SK-N-SH (cell line): Measurements from ENCODE around the gene KRT81. TPM values are rescaled to one million over a fixed set of nuclear protein-coding genes. Genes with fewer than 3 reads are reported as not detected.

ENCODE experiments used
- CTCF ChIA-PET: fragments of 300-600, 350-600 bp; formaldehyde crosslinking; extraction: SDS; loops from one replicate; lab custom pipeline; 2021; lab: Yijun Ruan, JAX
- POLR2A ChIA-PET: fragments of 350-600 bp; sonication (Branson Sonifier 250); formaldehyde crosslinking; extraction: SDS; loops from one replicate; lab custom pipeline; 2020; ENCODE audit warnings: antibody characterized with exemption, inconsistent platforms; lab: Yijun Ruan, JAX
- DNase-seq: peaks from one replicate; pipeline ENCODE4 v3.0.0; 2012
- H2AFZ ChIP-seq: fragments of 200-600 bp; sonication (generic); 2 replicates; pipeline ENCODE4 v1.8.1; 2016; ENCODE audit warnings: antibody characterized with exemption, mild to moderate bottlenecking, low read depth
- H3F3A ChIP-seq: fragments of 200-600 bp; sonication (generic); replicated peaks from 2 replicates; pipeline ENCODE3; 2016; ENCODE audit warnings: antibody characterized with exemption, mild to moderate bottlenecking; ENCODE audit not compliant: insufficient read depth
- H3K27ac ChIP-seq, 2 experiments: fragments of 200-500 bp in 1 of 2; fragments of 200-600 bp in 1 of 2; sonication (Bioruptor generic) in 1 of 2; sonication (generic), shearing (Covaris generic) in 1 of 2; 2 replicates each; pipeline versions ENCODE4 v1.5.1 to v1.6.1; 2014 to 2016; ENCODE audit warnings: low read depth in 2 of 2, inconsistent platforms in 1 of 2, low read length in 1 of 2, mild to moderate bottlenecking in 1 of 2, mixed read lengths in 1 of 2
- H3K27me3 ChIP-seq: fragments of 200-600 bp; sonication (generic), shearing (Covaris generic); 2 replicates; pipeline ENCODE4 v1.6.1; 2016; ENCODE audit warnings: mixed run types; ENCODE audit not compliant: insufficient read depth
- H3K36me3 ChIP-seq, 2 experiments: fragments of 200-500 bp in 1 of 2; fragments of 200-600 bp in 1 of 2; sonication (Bioruptor generic) in 1 of 2; sonication (generic) in 1 of 2; replicated peaks in 1 of 2; 2 replicates each; pipeline versions ENCODE3 to v1.5.1; 2014 to 2016; ENCODE audit warnings: low read length in 1 of 2, mild to moderate bottlenecking in 1 of 2; ENCODE audit not compliant: insufficient read depth in 2 of 2, control insufficient read depth in 1 of 2
- H3K4me1 ChIP-seq, 2 experiments: fragments of 200-500 bp in 1 of 2; fragments of 200-600 bp in 1 of 2; sonication (Bioruptor generic) in 1 of 2; sonication (generic), shearing (Covaris generic) in 1 of 2; 2 replicates each; pipeline versions ENCODE4 v1.5.1 to v1.6.1; 2014 to 2016; ENCODE audit warnings: low read depth in 1 of 2, low read length in 1 of 2, mixed run types in 1 of 2; ENCODE audit not compliant: insufficient read depth in 2 of 2, control insufficient read depth in 1 of 2
- H3K4me2 ChIP-seq: fragments of 200-600 bp; sonication (generic), shearing (Covaris generic); 2 replicates; pipeline ENCODE4 v1.6.1; 2017; ENCODE audit warnings: mixed run types
- H3K4me3 ChIP-seq, 2 experiments: fragments of 200-500 bp in 1 of 2; fragments of 200-600 bp in 1 of 2; sonication (Bioruptor generic) in 1 of 2; sonication (generic), shearing (Covaris generic) in 1 of 2; 2 replicates each; pipeline versions ENCODE4 v1.5.1 to v1.8.1; 2014 to 2016; ENCODE audit warnings: low read depth in 2 of 2, inconsistent platforms in 1 of 2, low read length in 1 of 2, mild to moderate bottlenecking in 1 of 2, mixed read lengths in 1 of 2, moderate library complexity in 1 of 2
- H3K79me2 ChIP-seq: fragments of 200-600 bp; sonication (generic); 2 replicates; pipeline ENCODE4 v1.8.1; 2017; ENCODE audit warnings: mild to moderate bottlenecking; ENCODE audit not compliant: insufficient read depth
- H3K9ac ChIP-seq: fragments of 200-600 bp; sonication (generic); 2 replicates; pipeline ENCODE4 v1.6.1; 2017; ENCODE audit warnings: mixed run types
- H3K9me2 ChIP-seq: fragments of 200-600 bp; sonication (generic); 2 replicates; pipeline ENCODE4 v1.6.1; 2017; ENCODE audit warnings: mixed run types
- H3K9me3 ChIP-seq: fragments of 200-600 bp; sonication (generic); 2 replicates; pipeline ENCODE4 v1.6.1; 2017; ENCODE audit warnings: mixed run types, mild to moderate bottlenecking, moderate library complexity
- H4K20me1 ChIP-seq: fragments of 200-600 bp; sonication (generic); 2 replicates; pipeline ENCODE4 v1.6.1; 2017; ENCODE audit warnings: mild to moderate bottlenecking, mixed run types; ENCODE audit not compliant: insufficient read depth
- CHD2 ChIP-seq: fragments of 150-350 bp; IDR thresholded peaks from 2 replicates; pipeline ENCODE4 v1.6.1; 2018; ENCODE audit warnings: low read length; ENCODE audit not compliant: partially characterized antibody
- CTCF ChIP-seq: fragments of 200-600 bp; sonication (generic); IDR thresholded peaks from 2 replicates; pipeline ENCODE4 v1.6.1; 2017; ENCODE audit warnings: antibody characterized with exemption, mild to moderate bottlenecking, moderate library complexity
- FOSL2 ChIP-seq: IDR thresholded peaks from 2 replicates; pipeline ENCODE4 v1.4.0; 2012; ENCODE audit warnings: low read depth, mild to moderate bottlenecking, moderate library complexity, borderline replicate concordance
- FOXM1 ChIP-seq: IDR thresholded peaks from 2 replicates; pipeline ENCODE4 v1.4.0; 2012; ENCODE audit warnings: low read depth, mild to moderate bottlenecking
- GATA2 ChIP-seq: sonication (generic); formaldehyde crosslinking; IDR thresholded peaks from 2 replicates; pipeline ENCODE4 v1.5.0; 2020; ENCODE audit warnings: mild to moderate bottlenecking, missing genetic modification reagents
- JUND ChIP-seq: IDR thresholded peaks from 2 replicates; pipeline ENCODE4 v1.4.0; 2012
- NFIC ChIP-seq: IDR thresholded peaks from 2 replicates; pipeline ENCODE4 v1.4.0; 2012; ENCODE audit warnings: borderline replicate concordance
- NRF1 ChIP-seq: IDR thresholded peaks from 2 replicates; pipeline ENCODE4 v1.6.1; 2012; ENCODE audit warnings: low read depth, mild to moderate bottlenecking, low read length
- POLR2AphosphoS5 ChIP-seq: IDR thresholded peaks from 2 replicates; pipeline ENCODE4 v1.6.1; 2012; ENCODE audit warnings: low read depth, low read length
- RAD21 ChIP-seq: IDR thresholded peaks from 2 replicates; pipeline ENCODE4 v1.6.1; 2012; ENCODE audit warnings: mild to moderate bottlenecking, low read length
- RCOR1 ChIP-seq: fragments of 150-350 bp; IDR thresholded peaks from 2 replicates; pipeline ENCODE4 v1.6.1; 2017; ENCODE audit warnings: antibody characterized with exemption, low read length
- REST ChIP-seq: IDR thresholded peaks from 2 replicates; pipeline ENCODE4 v1.6.1; 2012; ENCODE audit warnings: mild to moderate bottlenecking, low read depth, low read length, moderate library complexity
- RXRA ChIP-seq: IDR thresholded peaks from 2 replicates; pipeline ENCODE4 v1.4.0; 2012; ENCODE audit warnings: low read depth, mild to moderate bottlenecking, borderline replicate concordance
- SMC3 ChIP-seq: IDR thresholded peaks from 2 replicates; pipeline ENCODE4 v1.6.1; 2012; ENCODE audit warnings: low read depth, low read length, improper control_type of control experiment
- TAF1 ChIP-seq: IDR thresholded peaks from 2 replicates; pipeline ENCODE4 v1.6.1; 2012; ENCODE audit warnings: low read depth, mild to moderate bottlenecking, low read length, moderate library complexity, borderline replicate concordance
- TEAD4 ChIP-seq: IDR thresholded peaks from 2 replicates; pipeline ENCODE4 v1.4.0; 2012; ENCODE audit warnings: mild to moderate bottlenecking, borderline replicate concordance; ENCODE audit not compliant: insufficient read depth
- YY1 ChIP-seq: IDR thresholded peaks from 2 replicates; pipeline ENCODE4 v1.4.0; 2012; ENCODE audit warnings: low read depth, mild to moderate bottlenecking
- WGBS: methylation state at CpG from one replicate; pipeline ENCODE4 v1.1.6; 2017; ENCODE audit warnings: low lambda C conversion rate; 5-methylcytosine and 5-hydroxymethylcytosine counted together
- polyA plus RNA-seq, 3 experiments: library from polyadenylated mRNA; depleted of rRNA; stranded (reverse); fragments of >200 nt; gene quantifications; 2 replicates each; pipeline ENCODE4 v1.2.3, GENCODE V29; 2012

KRT81 gene
- polyA plus RNA-seq, 1 of the 3 experiments (the other 2 are of a cell fraction): 1.9 TPM

GRCh38 chr12:52245962-52246569, 45.3 kb downstream of the KRT81 start:
- Histone ChIP-seq H3K9me3 (no peaks in the 10 kb centered on the region), H4K20me1 (no peaks in the 10 kb centered on the region), H3K9me2 (no peaks in the 10 kb centered on the region), H3K36me3 (no peaks in the 10 kb centered on the region), H3K4me1 (peaks cover 23 to 27% of the 10 kb centered on the region in 2 experiments; a peak in 3 of 4 replicates), H3K27ac (no peak overlapping the region), H3K27me3 (no peaks in the 10 kb centered on the region), H3K79me2 (no peaks in the 10 kb centered on the region), H3K9ac (no peak overlapping the region), H3F3A (peaks cover under 1% of the 10 kb centered on the region), H3K4me2 (no peak overlapping the region), H3K4me3 (no peak overlapping the region), H2AFZ (no peak overlapping the region)
- 74% methylated on average over 7 of the region's 7 CpGs for WGBS
- TF ChIP-seq RXRA (no peak), NRF1 (no peak), NFIC (no peak), RCOR1 (no peak), FOSL2 (no peak), RAD21 (no peak), GATA2 (CRISPR knock-in tag) (no peak), TEAD4 (no peak), POLR2AphosphoS5 (no peak), FOXM1 (no peak), TAF1 (no peak), CHD2 (no peak), JUND (no peak), CTCF (no peak), YY1 (no peak), REST (no peak), SMC3 (no peak)
- no peak for DNase-seq
- POLR2A ChIA-PET: no interaction called here
- CTCF ChIA-PET: interaction anchor here (1.0 to 3.5 kb wide), 7 partner anchors 9 to 60 kb away, joined by 3 to 15 read pairs (median 4); no protein-coding TSS in a partner anchor
